ENCODE measurements around the gene SPIB.

SPIB gene

GRCh38 chr19:50475736-50476223, 57.0 kb downstream of the SPIB start:
- Mint-ChIP-seq H3K36me3 (ENCODE audit: low read depth) (peaks cover 11% of the 10 kb centered on the region), H3K9me3 (no peaks in the 10 kb centered on the region), H3K4me1 (ENCODE audit: low read depth) (peaks cover 15% of the 10 kb centered on the region), H3K27me3 (ENCODE audit: low read depth) (no peaks in the 10 kb centered on the region), H3K27ac (peak overlapping the region; percentile 77), H3K4me3 (peak overlapping the region; percentile 98)

GRCh38 chr19:50476224-50476906, 57.6 kb downstream of the SPIB start, which contains the start of the genes EMC10 and GARIN5A:
EMC10 (plus strand) TSS chr19:50476507; CDS start chr19:50476545, 38 bp downstream.
GARIN5A (minus strand) TSS chr19:50476848; CDS start chr19:50476388, 460 bp downstream.
- Mint-ChIP-seq H3K4me3 (peak within 1 kb of the TSS; percentile 98), H3K4me1 (ENCODE audit: low read depth) (peaks cover 15% of the 10 kb centered on the region), H3K27ac (peak within 1 kb of the TSS; percentile 93)

GRCh38 chr19:50476907-50477238, 58.1 kb downstream of the SPIB start:
- Mint-ChIP-seq H3K36me3 (ENCODE audit: low read depth) (peaks cover 14% of the 10 kb centered on the region), H3K27me3 (ENCODE audit: low read depth) (no peaks in the 10 kb centered on the region), H3K4me3 (peak overlapping the region; percentile 98), H3K27ac (peak overlapping the region; percentile 93), H3K4me1 (ENCODE audit: low read depth) (peaks cover 15% of the 10 kb centered on the region), H3K9me3 (no peaks in the 10 kb centered on the region)

More at GRCh38 chr19:50476224-50476906, 57.6 kb downstream of the SPIB start, which contains the start of the genes EMC10 and GARIN5A:
- Mint-ChIP-seq H3K36me3 (ENCODE audit: low read depth) (peaks cover 14% of the 10 kb centered on the region), H3K9me3 (no peaks in the 10 kb centered on the region), H3K27me3 (ENCODE audit: low read depth) (no peaks in the 10 kb centered on the region)

DNA sequence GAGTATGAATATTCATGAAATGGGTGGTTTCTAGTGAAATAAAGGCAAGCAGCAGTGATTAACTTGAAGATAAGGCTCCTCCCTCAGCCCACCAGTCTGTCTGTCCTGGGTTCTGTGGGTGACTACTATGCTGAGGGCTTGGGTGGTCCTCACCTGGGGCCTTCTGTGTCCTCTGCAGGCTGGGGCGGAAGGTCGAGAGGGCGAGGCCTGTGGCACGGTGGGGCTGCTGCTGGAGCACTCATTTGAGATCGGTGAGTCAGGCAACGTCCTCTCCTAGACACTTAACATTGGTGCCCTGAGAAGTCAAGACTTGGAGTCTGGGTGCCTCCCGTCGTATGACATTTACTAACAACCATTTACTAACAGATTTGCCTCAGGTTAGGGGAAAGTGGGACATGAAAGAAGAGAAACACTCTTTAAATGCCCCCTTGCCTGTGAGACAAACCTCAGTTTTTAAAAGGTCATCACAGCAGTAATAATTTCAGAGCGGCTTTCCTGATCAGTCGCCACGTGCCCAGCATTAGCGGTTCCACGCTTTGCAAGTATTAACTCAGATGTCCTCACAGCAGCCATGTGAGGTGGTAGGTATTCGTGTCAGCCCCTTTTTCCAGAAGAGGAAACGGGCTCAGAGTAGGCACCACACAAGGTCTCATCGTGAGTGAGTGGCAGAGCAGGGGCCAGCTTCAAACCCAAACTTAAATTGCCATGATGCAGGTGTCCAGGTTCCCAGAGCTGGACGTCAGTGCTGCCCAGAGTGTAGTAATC, 59.2 kb downstream of the SPIB start:
- peak overlapping the region; percentile 98 for H3K4me3 Mint-ChIP-seq
- H3K27ac Mint-ChIP-seq = peak overlapping the region; percentile 31
- H3K4me1 Mint-ChIP-seq (ENCODE audit: low read depth) = peaks cover 15% of the 10 kb centered on the region
- H3K9me3 Mint-ChIP-seq = no peaks in the 10 kb centered on the region
- H3K36me3 Mint-ChIP-seq (ENCODE audit: low read depth) = peaks cover 14% of the 10 kb centered on the region
- H3K27me3 Mint-ChIP-seq (ENCODE audit: low read depth) = no peaks in the 10 kb centered on the region

GRCh38 chr19:50478901-50479715, 60.4 kb downstream of the SPIB start:
- peaks cover 20% of the 10 kb centered on the region for H3K36me3 Mint-ChIP-seq (ENCODE audit: low read depth)
- H3K27me3 Mint-ChIP-seq (ENCODE audit: low read depth) = no peaks in the 10 kb centered on the region
- H3K9me3 Mint-ChIP-seq = no peaks in the 10 kb centered on the region
- peaks cover 15% of the 10 kb centered on the region for H3K4me1 Mint-ChIP-seq (ENCODE audit: low read depth)
- H3K27ac Mint-ChIP-seq = no peak overlapping the region
- peak overlapping the region; percentile 21 for H3K4me3 Mint-ChIP-seq

GRCh38 chr19:50479761-50480251, 61.1 kb downstream of the SPIB start:
- no peaks in the 10 kb centered on the region for H3K27me3 Mint-ChIP-seq (ENCODE audit: low read depth)
- H3K4me3 Mint-ChIP-seq = no peak overlapping the region
- H3K27ac Mint-ChIP-seq = no peak overlapping the region
- no peaks in the 10 kb centered on the region for H3K9me3 Mint-ChIP-seq
- peaks cover 21% of the 10 kb centered on the region for H3K36me3 Mint-ChIP-seq (ENCODE audit: low read depth)
- peaks cover 15% of the 10 kb centered on the region for H3K4me1 Mint-ChIP-seq (ENCODE audit: low read depth)

- no peak overlapping the region for H3K27ac Mint-ChIP-seq
- no peak overlapping the region for H3K4me3 Mint-ChIP-seq
- no peaks in the 10 kb centered on the region for H3K9me3 Mint-ChIP-seq
- no peaks in the 10 kb centered on the region for H3K27me3 Mint-ChIP-seq (ENCODE audit: low read depth)
- peaks cover 28% of the 10 kb centered on the region for H3K36me3 Mint-ChIP-seq (ENCODE audit: low read depth)
- H3K4me1 Mint-ChIP-seq (ENCODE audit: low read depth) = peaks cover 15% of the 10 kb centered on the region
Observed at GRCh38 chr19:50480281-50481111, 61.8 kb downstream of the SPIB start.

All from T-helper 1 cell treated with Interleukin-12 subunit alpha and Interleukin-12 subunit beta and Interleukin-4 antibody, amounts not matched to agents 30 μg/mL and 1 μg/mL, for 36 hours (primary cell).